ENCODE measurements around the gene CHCHD10.

Gene CHCHD10

GRCh38 chr22:23767673-23768548 is at the start of gene CHCHD10:
Gene CHCHD10 (minus strand): TSS chr22:23767972. CDS start chr22:23767874, 98 bp downstream.
- DNase-seq = peak; percentile 79

GRCh38 chr22:23817146-23817545 is 49.4 kb upstream of the CHCHD10 start:
- no peak for DNase-seq

DNA sequence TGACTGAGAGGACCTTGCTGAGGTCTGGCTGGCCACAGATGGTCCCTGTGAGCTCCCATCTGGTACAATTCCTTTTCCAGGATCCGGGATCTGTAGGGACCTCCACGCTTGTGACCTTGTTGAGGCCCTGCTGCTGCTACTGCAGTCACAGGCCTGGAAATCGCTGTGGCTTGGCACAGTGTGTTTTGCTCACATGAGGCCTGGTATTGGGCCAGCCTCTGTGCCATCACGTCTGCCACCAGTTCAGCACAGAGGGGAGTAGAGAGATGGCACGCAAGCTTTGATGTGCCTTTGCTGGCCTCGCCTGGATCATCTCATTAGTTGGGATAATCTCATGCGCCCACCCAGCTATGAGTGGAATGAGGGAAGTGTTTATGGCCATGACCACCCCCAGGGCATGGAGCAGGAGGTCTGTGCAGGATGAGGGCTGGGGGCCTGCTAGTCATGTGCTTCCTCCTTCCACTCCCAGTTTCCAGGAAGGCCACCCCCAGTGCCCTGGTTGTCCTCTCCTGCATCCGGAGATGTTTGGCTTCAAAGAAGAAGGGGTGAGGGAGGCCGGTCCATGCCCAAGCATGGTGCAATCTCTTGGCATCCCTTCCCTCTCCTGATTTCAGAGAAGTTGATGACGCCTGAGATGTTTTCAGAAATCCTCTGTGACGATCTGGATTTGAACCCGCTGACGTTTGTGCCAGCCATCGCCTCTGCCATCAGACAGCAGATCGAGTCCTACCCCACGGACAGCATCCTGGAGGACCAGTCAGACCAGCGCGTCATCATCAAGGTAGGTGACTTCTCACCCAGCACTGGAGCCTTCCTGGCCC is 48.6 kb upstream of the CHCHD10 start:
- DNase-seq = no peak

GRCh38 chr22:23815541-23816155 is 47.9 kb upstream of the CHCHD10 start:
- DNase-seq = no peak

DNA sequence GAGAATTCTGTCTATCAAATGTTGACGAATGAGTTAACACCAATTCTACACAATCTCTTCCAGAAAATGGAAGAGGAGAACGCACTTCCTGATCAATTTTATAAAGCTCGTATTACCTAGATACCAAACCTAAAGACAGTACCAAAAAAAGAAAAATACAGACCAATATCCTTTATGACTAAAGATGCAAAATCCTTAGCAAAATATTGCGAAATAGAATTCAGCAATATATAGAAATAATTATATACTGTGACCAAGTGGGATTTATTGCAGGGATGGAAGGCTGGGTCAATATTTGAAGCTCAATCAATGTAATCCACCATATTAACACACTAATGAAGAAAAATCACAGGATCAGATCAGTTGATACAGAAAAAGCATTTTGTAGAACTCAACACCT is 44.6 kb upstream of the CHCHD10 start:
- DNase-seq = no peak

DNA sequence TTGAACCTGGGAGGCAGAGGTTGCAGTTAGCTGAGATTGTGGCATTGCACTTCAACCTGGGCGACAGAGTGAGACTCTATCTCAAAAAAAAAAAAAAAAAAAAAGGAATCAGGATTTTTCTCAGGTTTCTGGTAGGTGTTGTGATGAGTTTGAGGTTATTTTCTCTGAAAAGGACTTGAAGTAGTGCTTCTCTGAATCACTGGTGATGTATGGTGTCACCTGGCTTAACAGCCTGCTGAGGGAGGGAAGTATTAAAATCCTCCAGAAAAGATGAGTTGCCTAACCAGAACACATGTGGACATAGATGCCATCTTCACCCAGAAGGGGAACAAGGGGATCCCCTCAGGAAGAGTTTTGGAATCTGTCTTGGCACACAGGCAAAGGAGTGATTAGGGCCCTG is 39.1 kb upstream of the CHCHD10 start:
- DNase-seq = no peak

- DNase-seq = no peak
Measured at GRCh38 chr22:23804781-23805291, 37.1 kb upstream of the CHCHD10 start.

DNA sequence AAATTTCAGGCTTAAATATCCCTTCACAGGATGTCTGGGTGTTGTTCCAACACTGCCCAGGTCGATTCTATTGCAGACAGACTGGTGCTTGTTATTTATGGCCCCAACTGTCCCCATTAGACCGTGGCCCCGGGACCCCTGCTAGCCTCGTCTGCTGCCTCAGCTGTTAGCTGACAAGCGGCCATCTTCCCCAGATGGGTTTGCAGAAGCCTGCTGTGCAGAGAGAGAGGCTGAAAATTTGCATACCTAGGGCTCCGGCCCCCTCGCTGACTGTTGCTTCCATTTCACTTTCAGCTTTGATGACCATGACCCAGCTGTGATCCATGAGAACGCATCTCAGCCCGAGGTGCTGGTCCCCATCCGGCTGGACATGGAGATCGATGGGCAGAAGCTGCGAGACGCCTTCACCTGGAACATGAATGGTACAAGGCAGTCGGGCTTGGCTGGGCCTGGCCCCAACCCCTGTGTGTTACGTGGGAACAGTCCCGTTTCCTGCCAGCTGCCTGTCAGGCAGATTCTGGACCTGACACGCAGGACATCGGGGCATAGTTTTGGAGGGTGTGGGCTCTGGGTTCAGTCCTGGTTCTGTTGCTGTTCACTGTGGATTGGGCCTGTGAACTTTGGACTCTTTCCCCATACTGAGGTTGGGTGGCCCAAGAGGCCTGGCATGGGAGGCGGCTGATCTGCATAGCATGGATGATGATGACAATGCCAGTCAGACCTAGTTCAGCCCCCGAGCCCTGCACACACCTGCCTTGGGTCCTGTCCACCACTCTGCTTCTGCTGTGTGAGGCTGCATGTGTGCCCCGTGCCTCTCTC is 35.4 kb upstream of the CHCHD10 start:
- DNase-seq = no peak

DNA sequence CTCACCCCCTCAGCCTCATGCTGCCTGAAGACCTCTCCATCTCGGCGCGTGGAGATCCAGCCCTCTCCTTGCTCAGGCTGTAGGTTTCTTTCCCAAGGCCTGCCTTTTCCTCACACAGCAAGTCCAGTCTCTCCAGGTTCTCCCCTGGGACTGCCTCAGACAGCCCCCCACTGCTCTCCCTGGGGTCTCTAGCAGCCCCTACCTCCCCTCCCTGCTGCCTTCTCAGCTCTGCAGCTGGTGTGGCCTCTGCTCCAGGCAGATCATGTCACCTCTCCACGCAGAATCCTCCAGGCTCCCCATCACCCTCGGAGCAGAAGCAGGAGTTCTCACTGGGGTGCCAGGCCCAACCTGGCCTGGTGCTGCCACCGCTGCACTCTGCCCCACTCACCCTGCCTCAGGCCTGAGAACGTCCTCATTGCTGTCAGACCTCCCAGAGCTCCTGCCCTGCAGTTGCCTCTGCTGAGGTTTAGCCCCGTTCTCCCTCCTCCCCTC is 34.2 kb upstream of the CHCHD10 start:
- DNase-seq = no peak

- DNase-seq = no peak
Measured at GRCh38 chr22:23801238-23801821, 33.6 kb upstream of the CHCHD10 start.

DNA sequence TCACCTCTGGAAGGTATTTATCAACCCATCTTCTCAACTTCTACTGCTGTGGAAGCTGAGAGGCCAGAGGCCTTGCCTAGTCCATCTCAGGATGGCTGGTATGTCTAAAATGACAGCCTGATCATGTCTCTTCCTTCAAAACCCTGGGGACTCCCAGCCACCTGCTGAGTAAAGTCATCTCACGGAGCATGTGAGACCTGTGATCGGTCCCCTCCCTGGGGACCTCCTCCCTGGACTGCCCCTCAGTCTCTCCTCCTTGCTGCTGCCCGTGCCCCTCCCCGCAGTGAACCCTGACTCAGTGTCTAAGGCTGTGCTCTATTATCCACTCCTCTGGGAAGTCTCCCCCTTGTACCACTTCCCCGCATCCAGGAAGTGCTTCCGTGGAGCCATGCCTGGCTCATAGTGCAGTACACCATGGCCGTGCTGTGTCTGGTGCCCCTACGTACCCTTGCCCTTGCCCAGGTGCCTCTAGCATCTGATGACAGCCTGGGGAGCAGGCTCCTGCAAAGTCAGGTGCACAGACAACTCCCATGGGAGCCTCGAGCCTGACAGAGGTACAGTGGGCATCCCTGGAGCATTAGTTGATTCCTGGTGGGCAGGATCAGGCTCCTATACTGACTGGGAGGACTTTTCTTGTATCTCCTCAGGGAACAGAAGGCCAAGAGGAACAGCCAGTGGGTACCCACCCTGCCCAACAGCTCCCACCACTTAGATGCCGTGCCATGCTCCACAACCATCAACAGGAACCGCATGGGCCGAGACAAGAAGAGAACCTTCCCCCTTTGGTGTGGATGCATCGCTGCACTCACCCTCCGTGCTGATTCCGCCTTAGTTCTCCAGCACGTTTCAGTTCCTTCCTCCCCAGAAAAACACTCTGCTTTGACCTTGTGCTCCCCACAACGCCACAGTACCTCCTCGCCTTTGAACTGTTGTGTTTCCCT is 32.8 kb upstream of the CHCHD10 start:
- no peak for DNase-seq

DNA sequence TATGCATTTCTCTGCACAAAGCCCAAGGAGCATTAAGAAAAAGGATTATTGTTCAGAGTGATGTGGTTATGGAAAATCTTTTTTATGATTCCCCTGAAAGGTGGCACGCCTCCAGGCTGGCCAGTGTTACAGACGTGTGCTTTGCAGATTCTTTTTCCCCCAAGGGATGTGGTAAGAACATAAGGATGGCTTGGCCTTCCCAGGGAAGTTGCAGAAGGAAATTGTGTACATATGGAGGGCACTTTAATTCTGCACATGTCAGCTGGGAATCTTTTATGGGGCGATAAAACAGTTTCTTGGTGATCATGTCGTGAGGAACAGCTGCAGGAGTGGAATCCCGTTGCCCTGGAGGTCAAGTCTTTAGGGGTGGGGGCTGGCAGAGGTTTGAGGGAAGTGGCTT is 28.7 kb upstream of the CHCHD10 start:
- no peak for DNase-seq

DNA sequence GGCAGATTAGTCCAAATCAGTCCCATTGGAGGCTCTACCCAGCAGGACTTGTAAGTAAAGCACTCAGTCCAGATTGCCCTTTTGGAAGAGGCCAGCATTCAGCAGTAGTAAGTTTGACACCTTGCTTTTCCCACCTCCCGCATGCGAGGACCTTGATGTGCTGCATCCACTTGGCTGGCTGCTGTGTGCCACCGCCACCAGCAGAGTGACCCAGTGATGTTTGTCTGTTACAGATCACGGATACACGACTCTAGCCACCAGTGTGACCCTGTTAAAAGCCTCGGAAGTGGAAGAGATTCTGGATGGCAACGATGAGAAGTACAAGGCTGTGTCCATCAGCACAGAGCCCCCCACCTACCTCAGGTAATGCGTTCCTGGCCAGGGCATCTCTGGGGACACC is 25.6 kb upstream of the CHCHD10 start:
- no peak for DNase-seq

DNA sequence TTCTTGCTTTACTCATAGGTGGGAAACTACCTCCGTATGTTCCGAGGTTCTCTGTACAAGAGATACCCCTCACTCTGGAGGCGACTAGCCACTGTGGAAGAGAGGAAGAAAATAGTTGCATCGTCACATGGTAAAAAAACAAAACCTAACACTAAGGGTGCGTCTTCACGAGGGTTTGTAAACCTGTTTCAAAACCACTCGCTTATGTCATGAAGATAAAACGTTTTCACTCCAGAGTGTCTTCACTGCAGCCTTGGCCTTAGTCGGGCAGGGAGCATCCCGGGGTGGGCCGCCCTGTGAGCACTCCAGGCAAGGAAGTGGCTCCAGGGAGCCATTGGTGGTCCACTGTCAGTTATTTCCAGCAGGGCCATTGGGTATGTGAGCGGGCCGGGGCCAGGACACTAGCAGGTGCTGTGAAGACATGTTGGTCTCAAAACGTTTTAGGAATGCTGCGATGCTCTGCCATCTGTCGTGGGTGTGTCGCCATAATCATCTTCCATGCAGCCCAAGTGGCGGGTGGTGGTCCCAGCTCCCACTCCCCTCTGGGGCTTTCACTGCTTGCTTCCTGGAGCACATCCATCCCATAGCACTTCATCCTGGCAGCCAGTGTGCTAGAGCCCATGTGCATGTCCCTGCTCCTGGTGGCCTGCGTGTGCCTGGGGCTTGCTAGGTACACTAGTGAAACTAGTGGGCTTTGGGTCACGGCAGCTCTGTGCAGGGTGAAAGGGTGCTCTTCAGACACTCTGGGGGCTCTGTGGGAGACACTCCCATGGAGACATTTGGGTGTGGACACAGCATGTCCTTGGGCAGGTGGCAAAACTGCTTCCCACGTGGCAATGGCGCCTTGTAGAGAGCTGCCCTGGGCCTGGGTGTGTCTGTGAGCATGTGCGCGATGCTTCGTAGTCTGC is 24.2 kb upstream of the CHCHD10 start:
- no peak for DNase-seq

GRCh38 chr22:23790819-23791737 is 23.3 kb upstream of the CHCHD10 start:
- no peak for DNase-seq

- no peak for DNase-seq
Measured at GRCh38 chr22:23789638-23790037, 21.9 kb upstream of the CHCHD10 start.

- peak; percentile 7 for DNase-seq
Measured at GRCh38 chr22:23789121-23789520, 21.3 kb upstream of the CHCHD10 start.

- DNase-seq = no peak
Measured at GRCh38 chr22:23787910-23788309, 20.1 kb upstream of the CHCHD10 start.

DNA sequence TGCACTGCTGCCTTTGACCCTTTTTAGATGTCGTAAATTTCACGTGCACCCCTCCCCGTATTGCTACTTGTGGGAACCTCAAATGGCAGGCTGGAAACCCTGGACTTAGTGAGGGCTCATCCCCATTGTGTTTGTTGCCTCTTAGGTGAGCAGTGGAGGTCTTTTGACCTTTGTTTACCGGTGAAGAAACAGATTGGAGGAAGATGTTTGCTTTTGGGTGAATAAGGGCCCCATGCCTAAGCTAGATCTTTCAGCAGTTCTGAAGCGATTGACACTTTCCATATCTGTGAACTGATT is 19.8 kb upstream of the CHCHD10 start:
- peak; percentile 30 for DNase-seq

Measured in DMS53 (cell line).